Common myeloid progenitor, CD34-positive (primary cell): Measurements from ENCODE around the gene SLC45A2. TPM values are rescaled to one million over a fixed set of nuclear protein-coding genes. Genes with fewer than 3 reads are reported as not detected.
"Not testable (repeated sequence)": the region's sequence is repeated elsewhere in the genome, so short reads cannot be mapped to it uniquely, and the experiment has no call there.

Experiments used
- CTCF ChIA-PET: fragments of 350-600 bp; sonication (Branson Sonifier 250); formaldehyde crosslinking; loops from one replicate; lab custom pipeline; 2021; ENCODE audit warnings: antibody characterized with exemption; lab: Charles Lee
- POLR2A ChIA-PET: fragments of 350-600 bp; sonication (Branson Sonifier 250); formaldehyde crosslinking; loops from one replicate; lab custom pipeline; 2021; ENCODE audit warnings: antibody characterized with exemption; lab: Charles Lee
- DNase-seq, 3 donors: peaks; one replicate each; pipeline versions ENCODE4 v3.0.0 to v3.0.0-alpha.2; 2013
- H3K27ac ChIP-seq, 2 experiments: 1 replicate in 1 of 2; 2 replicates in 1 of 2; pipeline ENCODE4 v1.7.0; 2013; ENCODE audit warnings: inconsistent platforms in 2 of 2, low read length in 2 of 2, mild to moderate bottlenecking in 2 of 2, low read depth in 1 of 2, moderate library complexity in 1 of 2; ENCODE audit not compliant: severe bottlenecking in 2 of 2, insufficient read depth in 1 of 2, poor library complexity in 1 of 2
- H3K27me3 ChIP-seq, 5 experiments: replicated peaks in 2 of 5; 1 replicate in 3 of 5; 2 replicates in 2 of 5; pipeline versions ENCODE4 v1.6.1 to v1.7.0; 2013; ENCODE audit warnings: low read length in 4 of 5, mild to moderate bottlenecking in 2 of 5, moderate library complexity in 2 of 5, inconsistent platforms in 1 of 5; ENCODE audit not compliant: insufficient read depth in 5 of 5, control insufficient read depth in 4 of 5
- H3K36me3 ChIP-seq, 4 experiments: 1 replicate in 2 of 4; 2 replicates in 2 of 4; pipeline versions ENCODE4 v1.6.1 to v1.7.0; 2013; ENCODE audit warnings: low read length in 3 of 4, control low read depth in 1 of 4, mild to moderate bottlenecking in 1 of 4; ENCODE audit not compliant: control insufficient read depth in 4 of 4, insufficient read depth in 4 of 4
- H3K4me1 ChIP-seq, 4 experiments: 1 replicate in 3 of 4; 2 replicates in 1 of 4; pipeline versions ENCODE4 v1.6.1 to v1.7.1; 2013; ENCODE audit warnings: low read length in 3 of 4, mild to moderate bottlenecking in 3 of 4, control low read depth in 1 of 4, inconsistent platforms in 1 of 4, moderate library complexity in 1 of 4; ENCODE audit not compliant: control insufficient read depth in 4 of 4, insufficient read depth in 4 of 4; ENCODE audit errors: control extremely low read depth in 1 of 4
- H3K4me3 ChIP-seq, 7 experiments: 1 replicate in 4 of 7; 2 replicates in 3 of 7; pipeline versions ENCODE4 v1.5.1 to v1.7.0; 2013; ENCODE audit warnings: mild to moderate bottlenecking in 7 of 7, low read length in 6 of 7, moderate library complexity in 6 of 7, inconsistent platforms in 2 of 7, low read depth in 2 of 7, control low read depth in 1 of 7; ENCODE audit not compliant: insufficient read depth in 4 of 7, control insufficient read depth in 1 of 7; ENCODE audit errors: extremely low read depth in 1 of 7
- H3K9me3 ChIP-seq, 5 experiments: 1 replicate in 4 of 5; 2 replicates in 1 of 5; pipeline versions ENCODE4 v1.6.1 to v1.7.1; 2013; ENCODE audit warnings: low read length in 4 of 5, mild to moderate bottlenecking in 2 of 5, inconsistent platforms in 1 of 5, low read depth in 1 of 5, moderate library complexity in 1 of 5; ENCODE audit not compliant: control insufficient read depth in 4 of 5, insufficient read depth in 2 of 5; ENCODE audit errors: control extremely low read depth in 1 of 5
- WGBS: methylation state at CpG from one replicate; pipeline ENCODE4 v1.1.5; 2013; ENCODE audit not compliant: insufficient coverage; 5-methylcytosine and 5-hydroxymethylcytosine counted together
- polyA plus RNA-seq: library from polyadenylated mRNA; unstranded; fragments of 120-200 nt; gene quantifications from one replicate; pipeline ENCODE4 v1.2.1, GENCODE V29; 2013

Gene SLC45A2, protein sequence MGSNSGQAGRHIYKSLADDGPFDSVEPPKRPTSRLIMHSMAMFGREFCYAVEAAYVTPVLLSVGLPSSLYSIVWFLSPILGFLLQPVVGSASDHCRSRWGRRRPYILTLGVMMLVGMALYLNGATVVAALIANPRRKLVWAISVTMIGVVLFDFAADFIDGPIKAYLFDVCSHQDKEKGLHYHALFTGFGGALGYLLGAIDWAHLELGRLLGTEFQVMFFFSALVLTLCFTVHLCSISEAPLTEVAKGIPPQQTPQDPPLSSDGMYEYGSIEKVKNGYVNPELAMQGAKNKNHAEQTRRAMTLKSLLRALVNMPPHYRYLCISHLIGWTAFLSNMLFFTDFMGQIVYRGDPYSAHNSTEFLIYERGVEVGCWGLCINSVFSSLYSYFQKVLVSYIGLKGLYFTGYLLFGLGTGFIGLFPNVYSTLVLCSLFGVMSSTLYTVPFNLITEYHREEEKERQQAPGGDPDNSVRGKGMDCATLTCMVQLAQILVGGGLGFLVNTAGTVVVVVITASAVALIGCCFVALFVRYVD
- 0.07 TPM for polyA plus RNA-seq

DNA sequence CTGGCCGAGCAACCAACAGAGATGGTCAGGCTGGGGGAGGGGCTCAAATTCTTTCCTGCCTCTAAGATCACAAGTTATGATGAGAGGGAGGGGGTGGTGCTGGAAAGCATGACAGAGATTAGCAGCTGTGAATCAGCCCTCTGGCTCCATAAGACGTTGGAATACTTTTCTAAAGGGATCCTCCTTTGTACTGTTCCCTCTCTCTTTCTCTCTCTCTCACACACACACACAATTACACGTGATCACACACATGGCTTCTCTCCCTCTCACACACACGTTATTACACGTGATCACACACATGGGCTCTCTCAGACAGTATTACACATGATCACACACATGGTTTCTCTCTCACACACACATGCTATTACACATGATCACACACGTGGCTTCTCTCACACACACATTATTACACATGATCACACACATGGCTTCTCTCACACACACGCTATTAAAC is at the start of gene SLC45A2:
Gene SLC45A2, minus strand, starts transcription at position 23 of the 454 bp plus-strand sequence. CDS start 110 bp downstream, outside the sequence.
- Histone ChIP-seq H3K27me3 (no peaks in the 10 kb centered on the region), H3K4me3 (no peak within 1 kb of the TSS), H3K4me1 (no peaks in the 10 kb centered on the region), H3K9me3 (peaks cover 0 to 4% (median 0%) of the 10 kb centered on the region in 5 experiments), H3K36me3 (peaks cover 12 to 24% (median 20%) of the 10 kb centered on the region in 4 experiments), H3K27ac (no peak within 1 kb of the TSS)
- ChIA-PET CTCF (interaction anchor here (2.2 kb wide), 1 partner anchor 15 kb away, joined by 11 read pairs; no protein-coding TSS in a partner anchor), POLR2A (no interaction called here)
- WGBS: 93% methylated on average over 6 of the region's 7 CpGs
- no peak for DNase-seq

- Histone ChIP-seq H3K4me3 (no peak overlapping the region), H3K27ac (no peak overlapping the region), H3K36me3 (peaks cover 6 to 51% (median 18%) of the 10 kb centered on the region in 4 experiments), H3K4me1 (no peaks in the 10 kb centered on the region), H3K9me3 (no peaks in the 10 kb centered on the region), H3K27me3 (no peaks in the 10 kb centered on the region)
- ChIA-PET POLR2A (no interaction called here), CTCF (no interaction called here)
- DNase-seq: no peak
- WGBS: 100% methylated on average over 1 of the region's 3 CpGs
These were observed 47.5 kb upstream of the SLC45A2 start for GRCh38 chr5:34031966-34032365.

GRCh38 chr5:34031117-34031516 is 46.6 kb upstream of the SLC45A2 start:
- CTCF ChIA-PET: interaction anchor here (1.4 kb wide), 1 partner anchor 14 kb away, joined by 4 read pairs; no protein-coding TSS in a partner anchor
- WGBS: 100% methylated on average over 1 of the region's 2 CpGs
- H3K4me3 ChIP-seq: no peak overlapping the region

DNA sequence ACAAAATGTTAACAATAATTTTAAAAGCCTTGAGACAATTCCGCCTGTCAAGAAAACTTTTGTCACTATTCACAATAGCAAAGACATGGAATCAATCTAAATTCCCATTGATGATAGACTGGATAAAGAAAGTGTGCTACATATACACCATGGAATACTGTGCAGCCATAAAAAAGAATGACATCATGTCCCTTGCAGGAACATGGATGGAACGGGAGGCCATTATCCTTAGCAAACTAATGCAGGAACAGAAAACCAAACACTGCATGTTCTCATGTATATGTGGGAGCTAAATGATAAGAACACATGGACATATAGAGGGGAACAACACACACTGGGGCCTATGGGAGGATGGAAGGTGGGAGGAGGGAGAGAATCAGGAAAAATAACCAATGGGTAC is 46.1 kb upstream of the SLC45A2 start:
- CTCF ChIA-PET: interaction anchor here (1.4 kb wide), 1 partner anchor 14 kb away, joined by 4 read pairs; no protein-coding TSS in a partner anchor
- H3K4me3 ChIP-seq, DNase-seq, H3K4me1 ChIP-seq, H3K27me3 ChIP-seq, POLR2A ChIA-PET, H3K27ac ChIP-seq, H3K9me3 ChIP-seq: not testable (repeated sequence)
- H3K36me3 ChIP-seq: peaks cover 12 to 55% (median 17%) of the 10 kb centered on the region in 4 experiments
- WGBS: 80% methylated on average over 1 of the region's 2 CpGs

More at GRCh38 chr5:34031117-34031516, 46.6 kb upstream of the SLC45A2 start:
- Histone ChIP-seq H3K36me3 (peaks cover 8 to 55% (median 18%) of the 10 kb centered on the region in 4 experiments), H3K9me3 (no peaks in the 10 kb centered on the region), H3K27me3 (no peaks in the 10 kb centered on the region), H3K4me1 (no peaks in the 10 kb centered on the region), H3K27ac (no peak overlapping the region)
- DNase-seq: no peak
- POLR2A ChIA-PET: no interaction called here

GRCh38 chr5:34030048-34030447 is 45.6 kb upstream of the SLC45A2 start:
- peaks cover 10 to 55% (median 14%) of the 10 kb centered on the region in 4 experiments for H3K36me3 ChIP-seq
- H3K27me3 ChIP-seq: no peaks in the 10 kb centered on the region
- POLR2A ChIA-PET: no interaction called here
- no peaks in the 10 kb centered on the region for H3K9me3 ChIP-seq
- WGBS: no CpG with 5 or more reads among the region's 1 CpG
- H3K27ac ChIP-seq: no peak overlapping the region
- H3K4me1 ChIP-seq: no peaks in the 10 kb centered on the region
- DNase-seq: no peak
- no peak overlapping the region for H3K4me3 ChIP-seq
- CTCF ChIA-PET: interaction anchor here (1.0 to 1.4 kb wide), 2 partner anchors 10 to 15 kb away, joined by 3 to 4 read pairs; no protein-coding TSS in a partner anchor

DNA sequence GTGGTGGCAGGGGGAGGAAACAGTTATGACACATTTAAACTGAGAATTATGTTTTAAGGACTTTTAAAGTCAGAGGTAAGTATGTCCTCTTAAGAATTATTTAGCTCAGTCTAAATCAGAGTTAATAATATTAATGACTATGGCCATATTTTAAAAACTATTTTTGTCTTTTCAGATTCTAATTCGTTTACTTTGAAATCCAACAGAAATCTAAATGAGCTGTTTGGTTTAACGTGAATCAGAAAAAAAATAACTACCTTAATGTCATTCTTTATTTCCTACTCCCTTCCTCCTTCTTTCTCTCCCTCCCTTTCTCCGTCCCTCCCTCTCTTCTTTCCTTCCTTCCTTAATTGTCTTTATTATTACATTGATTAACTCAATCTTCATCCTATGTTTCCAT is 43.9 kb upstream of the SLC45A2 start:
- Histone ChIP-seq H3K4me1 (no peaks in the 10 kb centered on the region), H3K27ac (no peak overlapping the region), H3K36me3 (peaks cover 10 to 55% (median 13%) of the 10 kb centered on the region in 4 experiments), H3K9me3 (no peaks in the 10 kb centered on the region), H3K27me3 (no peaks in the 10 kb centered on the region), H3K4me3 (no peak overlapping the region)
- DNase-seq: no peak
- 100% methylated on average over 1 of the region's 3 CpGs for WGBS
- CTCF ChIA-PET: interaction anchor here (0.7 kb wide), 1 partner anchor 35 kb away, joined by 4 read pairs; no protein-coding TSS in a partner anchor
- POLR2A ChIA-PET: no interaction called here
